ENCODE data around the gene AGBL4.

AGBL4 gene

GRCh38 chr1:49556676-49557234 lies 467.0 kb downstream of the AGBL4 start:
- TF ChIP-seq, protein P1, sequence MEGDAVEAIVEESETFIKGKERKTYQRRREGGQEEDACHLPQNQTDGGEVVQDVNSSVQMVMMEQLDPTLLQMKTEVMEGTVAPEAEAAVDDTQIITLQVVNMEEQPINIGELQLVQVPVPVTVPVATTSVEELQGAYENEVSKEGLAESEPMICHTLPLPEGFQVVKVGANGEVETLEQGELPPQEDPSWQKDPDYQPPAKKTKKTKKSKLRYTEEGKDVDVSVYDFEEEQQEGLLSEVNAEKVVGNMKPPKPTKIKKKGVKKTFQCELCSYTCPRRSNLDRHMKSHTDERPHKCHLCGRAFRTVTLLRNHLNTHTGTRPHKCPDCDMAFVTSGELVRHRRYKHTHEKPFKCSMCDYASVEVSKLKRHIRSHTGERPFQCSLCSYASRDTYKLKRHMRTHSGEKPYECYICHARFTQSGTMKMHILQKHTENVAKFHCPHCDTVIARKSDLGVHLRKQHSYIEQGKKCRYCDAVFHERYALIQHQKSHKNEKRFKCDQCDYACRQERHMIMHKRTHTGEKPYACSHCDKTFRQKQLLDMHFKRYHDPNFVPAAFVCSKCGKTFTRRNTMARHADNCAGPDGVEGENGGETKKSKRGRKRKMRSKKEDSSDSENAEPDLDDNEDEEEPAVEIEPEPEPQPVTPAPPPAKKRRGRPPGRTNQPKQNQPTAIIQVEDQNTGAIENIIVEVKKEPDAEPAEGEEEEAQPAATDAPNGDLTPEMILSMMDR (IDR thresholded peaks at IDR 0.05) = no peak

- TF ChIP-seq, protein P1 (IDR thresholded peaks at IDR 0.05) = no peak
Measured at GRCh38 chr1:49552101-49552500, 471.7 kb downstream of the AGBL4 start.

DNA sequence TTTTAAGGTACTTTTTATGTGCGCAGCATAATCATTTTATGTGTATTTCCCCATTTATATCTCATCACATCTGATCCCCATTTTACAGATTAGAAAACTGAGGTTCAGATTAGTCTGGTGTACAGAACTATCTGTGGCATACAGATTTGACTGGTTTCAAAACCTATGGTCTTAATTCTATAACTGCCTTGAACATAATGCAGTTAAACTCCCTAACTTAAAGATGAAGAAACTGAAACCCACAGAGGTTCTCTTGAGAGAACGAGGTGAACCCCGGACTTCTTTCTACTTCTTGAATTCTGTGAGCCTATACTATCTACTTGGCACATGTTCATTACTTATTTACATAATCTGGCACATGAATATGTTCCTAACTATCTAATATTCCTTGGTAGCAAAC lies 479.1 kb downstream of the AGBL4 start:
- TF ChIP-seq, protein P1 (IDR thresholded peaks at IDR 0.05) = no peak

DNA sequence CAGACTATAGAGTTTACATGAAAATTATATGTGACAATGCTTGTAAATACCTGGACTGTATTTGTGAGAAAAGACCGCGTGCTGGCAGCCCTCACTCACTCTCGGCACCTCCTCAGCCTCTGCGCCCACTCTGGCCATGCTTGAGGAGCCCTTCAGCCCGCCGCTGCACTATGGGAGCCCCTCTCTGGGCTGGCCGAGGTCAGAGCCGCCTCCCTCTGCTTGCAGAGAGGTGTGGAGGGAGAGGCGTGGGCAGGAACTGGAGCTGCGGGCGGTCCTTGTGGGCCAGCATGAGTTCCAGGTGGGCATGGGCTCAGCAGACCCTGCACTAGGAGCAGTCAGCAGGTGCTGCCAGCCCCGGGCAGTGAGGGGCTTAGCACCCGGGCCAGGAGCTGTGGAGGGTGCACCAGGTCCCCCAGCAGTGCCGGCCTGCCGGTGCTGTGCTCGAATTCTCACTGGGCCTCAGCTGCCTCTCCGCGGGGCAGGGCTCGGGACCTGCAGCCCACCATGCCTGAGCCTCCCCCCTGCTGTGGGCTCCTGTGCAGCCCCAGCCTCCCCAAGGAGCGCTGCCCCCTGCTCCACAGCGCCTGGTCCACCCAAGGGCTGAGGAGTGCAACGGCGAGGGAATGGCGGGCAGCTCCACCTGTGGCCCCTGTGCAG lies 482.5 kb downstream of the AGBL4 start:
- TF ChIP-seq, protein P1 (IDR thresholded peaks at IDR 0.05) = no peak

DNA sequence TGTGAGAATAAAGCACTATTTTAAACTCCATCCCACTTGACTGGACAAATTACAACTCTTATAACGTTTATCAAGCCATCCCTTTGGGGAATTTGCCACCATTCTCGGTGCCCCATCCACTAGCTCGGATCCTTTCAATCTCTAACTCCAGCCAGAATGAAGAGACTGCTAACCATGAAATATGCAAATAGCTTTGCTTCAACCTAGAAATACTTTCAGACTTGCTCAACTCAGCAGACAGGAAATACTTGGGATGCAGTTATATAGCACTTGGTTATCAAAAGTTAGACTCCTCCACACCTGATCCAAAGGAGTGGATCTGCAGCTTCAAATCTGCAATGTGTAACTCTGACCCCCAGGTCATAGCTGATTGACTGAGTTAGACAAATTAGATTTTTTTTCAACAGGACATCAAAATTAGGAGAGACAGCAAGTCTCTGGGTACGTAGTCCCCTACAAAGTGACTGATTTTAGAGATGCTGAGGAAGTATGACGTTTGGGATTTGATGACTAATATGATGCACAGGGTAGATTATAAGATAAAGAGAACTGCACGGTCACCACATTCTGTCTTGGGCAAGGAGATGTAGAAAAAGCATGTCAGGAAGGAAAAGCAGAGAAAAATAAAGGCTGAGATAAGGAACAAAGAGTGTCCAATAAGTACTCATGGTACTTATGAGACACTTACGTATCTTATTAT lies 496.0 kb downstream of the AGBL4 start:
- TF ChIP-seq, protein P1 (IDR thresholded peaks at IDR 0.05) = no peak

- TF ChIP-seq, protein P1 (IDR thresholded peaks at IDR 0.05) = no peak
Measured at GRCh38 chr1:49526672-49527071, 497.1 kb downstream of the AGBL4 start.

DNA sequence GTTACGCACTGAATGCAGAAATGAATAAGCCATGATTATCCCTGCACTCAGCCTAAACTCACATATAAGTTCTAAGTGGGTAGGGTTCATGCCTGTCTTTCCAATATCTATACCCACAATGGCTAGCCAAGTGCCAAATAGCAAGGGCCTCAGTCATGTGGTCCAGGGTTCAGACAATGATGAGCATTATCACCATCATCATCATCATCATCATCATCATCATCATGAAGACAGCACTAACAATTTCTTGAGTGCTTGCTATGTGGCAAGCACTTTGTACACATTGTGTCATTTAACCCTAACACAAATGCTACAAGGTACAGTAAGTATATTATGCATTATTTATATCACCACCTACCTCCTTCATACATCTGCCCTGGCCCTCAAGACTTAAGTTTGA lies 500.0 kb downstream of the AGBL4 start:
- TF ChIP-seq, protein P1 (IDR thresholded peaks at IDR 0.05) = no peak

All from LNCAP (cell line).